Neural cell (in vitro differentiated cells): ENCODE data around the gene RRN3.
"Not testable (repeated sequence)": the region's sequence is repeated elsewhere in the genome, so short reads cannot be mapped to it uniquely, and the experiment has no call there.

Experiments used
- CTCF ChIP-seq: fragments of 450-650 bp; IDR thresholded peaks from 2 replicates; pipeline ENCODE4 v1.5.1; 2014; ENCODE audit warnings: antibody characterized with exemption, mild to moderate bottlenecking, moderate library complexity; ENCODE audit not compliant: poor library complexity, severe bottlenecking
- EP300 ChIP-seq: fragments of 450-650 bp; conservative IDR thresholded peaks from 2 replicates; pipeline ENCODE4 v1.6.1; 2014; ENCODE audit warnings: antibody characterized with exemption, mild to moderate bottlenecking, moderate library complexity; ENCODE audit not compliant: poor library complexity, severe bottlenecking
- EZH2 ChIP-seq: fragments of 200-600, 300-800 bp; shearing (Covaris generic), sonication (generic); IDR thresholded peaks from 2 replicates; pipeline ENCODE4 v1.6.1; 2014; ENCODE audit warnings: antibody characterized with exemption, low read length, borderline replicate concordance, mild to moderate bottlenecking; ENCODE audit not compliant: insufficient read depth, poor library complexity, severe bottlenecking
- POLR2AphosphoS5 ChIP-seq: IDR thresholded peaks from 2 replicates; pipeline ENCODE4 v1.6.1; 2012
- RAD21 ChIP-seq: fragments of 450-650 bp; conservative IDR thresholded peaks from 2 replicates; pipeline ENCODE4 v1.6.1; 2014; ENCODE audit warnings: antibody characterized with exemption, mild to moderate bottlenecking, moderate library complexity
- REST ChIP-seq: IDR thresholded peaks from 2 replicates; pipeline ENCODE4 v1.6.1; 2012; ENCODE audit warnings: borderline replicate concordance
- TAF1 ChIP-seq: IDR thresholded peaks from 2 replicates; pipeline ENCODE4 v1.6.1; 2012; ENCODE audit warnings: low read depth

- TF ChIP-seq REST, CTCF, RAD21, EZH2, EP300, TAF1, POLR2AphosphoS5: not testable (repeated sequence)
Observed at GRCh38 chr16:15016354-15016753, 77.7 kb downstream of the RRN3 start.
